ENCODE data around the gene CES4A. TPM values are rescaled to one million over a fixed set of nuclear protein-coding genes. Genes with fewer than 3 reads are reported as not detected.

Gene CES4A
- total RNA-seq, 4 donors from 2014 or later, result 2.7 to 4.0 (median 3.3) TPM

GRCh38 chr16:66946541-66946940 lies 41.8 kb upstream of the CES4A start:
- H3K36me3 ChIP-seq, result peaks cover 23 to 29% (median 26%) of the 10 kb centered on the region in 4 donors
- no peak for DNase-seq (ENCODE audit: extremely low spot score)
- peaks cover 0 to 18% (median 0%) of the 10 kb centered on the region in 4 donors for H3K27me3 ChIP-seq
- H3K9me3 ChIP-seq, result no peaks in the 10 kb centered on the region
- no peak overlapping the region for H3K4me3 ChIP-seq
- TF ChIP-seq, protein P1, sequence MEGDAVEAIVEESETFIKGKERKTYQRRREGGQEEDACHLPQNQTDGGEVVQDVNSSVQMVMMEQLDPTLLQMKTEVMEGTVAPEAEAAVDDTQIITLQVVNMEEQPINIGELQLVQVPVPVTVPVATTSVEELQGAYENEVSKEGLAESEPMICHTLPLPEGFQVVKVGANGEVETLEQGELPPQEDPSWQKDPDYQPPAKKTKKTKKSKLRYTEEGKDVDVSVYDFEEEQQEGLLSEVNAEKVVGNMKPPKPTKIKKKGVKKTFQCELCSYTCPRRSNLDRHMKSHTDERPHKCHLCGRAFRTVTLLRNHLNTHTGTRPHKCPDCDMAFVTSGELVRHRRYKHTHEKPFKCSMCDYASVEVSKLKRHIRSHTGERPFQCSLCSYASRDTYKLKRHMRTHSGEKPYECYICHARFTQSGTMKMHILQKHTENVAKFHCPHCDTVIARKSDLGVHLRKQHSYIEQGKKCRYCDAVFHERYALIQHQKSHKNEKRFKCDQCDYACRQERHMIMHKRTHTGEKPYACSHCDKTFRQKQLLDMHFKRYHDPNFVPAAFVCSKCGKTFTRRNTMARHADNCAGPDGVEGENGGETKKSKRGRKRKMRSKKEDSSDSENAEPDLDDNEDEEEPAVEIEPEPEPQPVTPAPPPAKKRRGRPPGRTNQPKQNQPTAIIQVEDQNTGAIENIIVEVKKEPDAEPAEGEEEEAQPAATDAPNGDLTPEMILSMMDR (IDR thresholded peaks at IDR 0.05), result no peak
- TF ChIP-seq POLR2A (IDR thresholded peaks at IDR 0.05; ENCODE audit: low read depth), result no peak
- no peak for TF ChIP-seq EP300 (IDR thresholded peaks at IDR 0.05)
- no peak for TF ChIP-seq POLR2AphosphoS5 (IDR thresholded peaks at IDR 0.05)
- H3K4me1 ChIP-seq, result peaks cover 16 to 25% (median 22%) of the 10 kb centered on the region in 4 donors
- intact Hi-C loops (cut with DNase I), result no loop called here
- WGBS, result 81% methylated on average over 7 of the region's 7 CpGs
- H3K27ac ChIP-seq (replicated peaks in 1 of 4), result peak overlapping the region in 1 of 4 donors; percentile 23

DNA sequence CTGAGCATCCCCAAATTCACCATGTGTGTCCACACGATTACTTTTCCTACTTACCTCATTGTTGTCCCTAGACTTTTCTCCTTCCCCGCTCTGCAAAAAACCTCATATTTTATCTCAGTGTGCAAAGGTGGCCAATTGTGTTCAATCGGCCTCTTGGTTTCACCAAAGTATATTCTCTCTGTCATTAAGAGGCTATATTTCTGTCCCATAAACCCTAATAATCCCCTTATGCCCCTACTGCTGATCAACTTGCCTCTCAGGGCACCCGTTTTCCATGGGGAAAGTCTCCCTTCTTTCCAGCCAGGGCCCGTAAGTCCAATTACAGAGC lies 41.5 kb upstream of the CES4A start:
- Histone ChIP-seq H3K4me1 (peaks cover 16 to 25% (median 22%) of the 10 kb centered on the region in 4 donors), H3K36me3 (peaks cover 19 to 25% (median 22%) of the 10 kb centered on the region in 4 donors), H3K27me3 (peaks cover 0 to 18% (median 0%) of the 10 kb centered on the region in 4 donors), H3K27ac (replicated peaks in 1 of 4) (peak overlapping the region in 1 of 4 donors; percentile 23), H3K9me3 (no peaks in the 10 kb centered on the region), H3K4me3 (no peak overlapping the region)
- WGBS, result 20% methylated on average over 5 of the region's 5 CpGs
- no peak for DNase-seq (ENCODE audit: extremely low spot score)
- intact Hi-C loops (cut with DNase I), result no loop called here
- TF ChIP-seq, protein P1 (IDR thresholded peaks at IDR 0.05), result no peak

GRCh38 chr16:66947302-66948065 lies 40.9 kb upstream of the CES4A start:
- Histone ChIP-seq H3K4me3 (peak overlapping the region; percentile 46 to 64 (median 60)), H3K4me1 (peaks cover 16 to 25% (median 22%) of the 10 kb centered on the region in 4 donors), H3K9me3 (no peaks in the 10 kb centered on the region), H3K36me3 (peaks cover 13 to 19% (median 16%) of the 10 kb centered on the region in 4 donors), H3K27ac (replicated peaks in 1 of 4) (peak overlapping the region in 1 of 4 donors; percentile 23), H3K27me3 (peaks cover 0 to 23% (median 0%) of the 10 kb centered on the region in 4 donors)
- peak; percentile 96 for DNase-seq (ENCODE audit: extremely low spot score)
- intact Hi-C loops (cut with DNase I), result no loop called here
- peak; percentile 41 for TF ChIP-seq POLR2A (IDR thresholded peaks at IDR 0.05; ENCODE audit: low read depth)
- TF ChIP-seq EP300 (IDR thresholded peaks at IDR 0.05), result no peak
- TF ChIP-seq, protein P1 (IDR thresholded peaks at IDR 0.05), result peak in 2 of 3 experiments; percentile 92 to 94
- TF ChIP-seq POLR2AphosphoS5 (IDR thresholded peaks at IDR 0.05), result peak in 1 of 2 donors; percentile 56
- under 1% methylated on average over 20 of the region's 23 CpGs for WGBS

DNA sequence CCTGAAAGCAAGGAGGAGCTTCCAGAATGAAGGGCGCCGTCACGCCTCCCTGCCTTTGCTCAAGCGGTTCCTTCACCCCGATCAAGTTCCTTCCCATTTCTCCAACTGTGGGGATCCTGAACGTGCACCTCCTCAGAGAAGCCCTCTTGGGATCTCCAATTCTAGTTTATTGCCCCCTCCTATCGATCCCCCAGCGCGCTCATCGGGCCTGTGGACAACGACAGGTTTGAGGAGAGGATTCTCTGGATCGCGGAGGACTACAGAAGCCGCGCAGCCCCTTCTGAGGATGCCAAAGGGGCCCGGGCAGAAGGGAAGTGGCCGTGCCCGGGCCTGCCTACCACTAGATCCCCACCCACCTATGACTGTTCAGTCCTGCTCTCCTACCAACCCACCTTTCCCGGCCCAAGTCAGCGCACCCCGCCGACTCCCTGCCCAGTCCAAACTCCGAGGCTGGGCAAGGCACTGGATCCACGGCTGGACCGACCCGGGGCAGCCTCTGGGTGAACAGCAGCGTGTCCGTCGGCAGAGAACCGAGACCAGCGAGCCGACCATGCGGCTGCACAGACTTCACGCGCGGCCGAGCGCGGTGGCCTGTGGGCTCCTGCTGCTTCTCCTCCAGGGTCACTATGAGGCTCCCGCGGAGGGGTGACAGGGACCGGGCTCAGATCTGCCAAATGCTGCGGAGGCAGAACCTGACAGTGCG lies 40.1 kb upstream of the CES4A start:
- peaks cover 6 to 11% (median 8%) of the 10 kb centered on the region in 4 donors for H3K36me3 ChIP-seq
- WGBS, result 6% methylated on average over 22 of the region's 44 CpGs
- no peaks in the 10 kb centered on the region for H3K9me3 ChIP-seq
- intact Hi-C loops (cut with DNase I), result no loop called here
- H3K27me3 ChIP-seq, result peaks cover 0 to 26% (median 0%) of the 10 kb centered on the region in 4 donors
- peak overlapping the region; percentile 46 to 64 (median 60) for H3K4me3 ChIP-seq
- TF ChIP-seq EP300 (IDR thresholded peaks at IDR 0.05) (no peak), POLR2A (IDR thresholded peaks at IDR 0.05; ENCODE audit: low read depth) (no peak), POLR2AphosphoS5 (IDR thresholded peaks at IDR 0.05) (no peak)
- TF ChIP-seq, protein P1 (IDR thresholded peaks at IDR 0.05), result no peak
- no peak for DNase-seq (ENCODE audit: extremely low spot score)
- H3K4me1 ChIP-seq, result peaks cover 16 to 25% (median 22%) of the 10 kb centered on the region in 4 donors
- H3K27ac ChIP-seq (replicated peaks in 1 of 4), result no peak overlapping the region
